WI38 (cell line): ENCODE data around the gene ARHGAP44.
"Not testable (repeated sequence)": the region's sequence is repeated elsewhere in the genome, so short reads cannot be mapped to it uniquely, and the experiment has no call there.

Experiments
- H3K4me3 ChIP-seq: 2 replicates; pipeline ENCODE4 v1.5.1; 2011; ENCODE audit warnings: low read depth, mild to moderate bottlenecking, control low read depth, low read length
- CTCF ChIP-seq: IDR thresholded peaks from 2 replicates; pipeline ENCODE4 v1.5.1; 2012; ENCODE audit warnings: low read depth, mild to moderate bottlenecking, control low read depth, low read length

ARHGAP44 gene

GRCh38 chr17:12865769-12866168, 76.5 kb downstream of the ARHGAP44 start:
- no peak for TF ChIP-seq CTCF
- no peak overlapping the region for H3K4me3 ChIP-seq

GRCh38 chr17:12866244-12866643, 76.9 kb downstream of the ARHGAP44 start:
- no peak overlapping the region for H3K4me3 ChIP-seq
- no peak for TF ChIP-seq CTCF

GRCh38 chr17:12867726-12868125, 78.4 kb downstream of the ARHGAP44 start:
- TF ChIP-seq CTCF, result no peak
- no peak overlapping the region for H3K4me3 ChIP-seq

- H3K4me3 ChIP-seq, result not testable (repeated sequence)
Observed at GRCh38 chr17:12873415-12874125, 84.3 kb downstream of the ARHGAP44 start.

GRCh38 chr17:12877953-12878669, 88.8 kb downstream of the ARHGAP44 start:
- no peak for TF ChIP-seq CTCF
- no peak overlapping the region for H3K4me3 ChIP-seq

GRCh38 chr17:12879096-12879495, 89.8 kb downstream of the ARHGAP44 start:
- H3K4me3 ChIP-seq, result not testable (repeated sequence)

- no peak overlapping the region for H3K4me3 ChIP-seq
- no peak for TF ChIP-seq CTCF
Observed at GRCh38 chr17:12883472-12883871, 94.2 kb downstream of the ARHGAP44 start.

GRCh38 chr17:12887088-12887487, 97.8 kb downstream of the ARHGAP44 start:
- no peak for TF ChIP-seq CTCF
- H3K4me3 ChIP-seq, result no peak overlapping the region
